DMS114 treated with DMSO at 0.1 percent for 48 hours (cell line): ENCODE measurements around the gene SGPL1.
"Not testable (repeated sequence)": the region's sequence is repeated elsewhere in the genome, so short reads cannot be mapped to it uniquely, and the experiment has no call there.

Source experiments
- DNase-seq: peaks from one replicate; lab custom pipeline; 2025; ENCODE audit not compliant: unreplicated experiment; lab: John Stamatoyannopoulos, UW

The SGPL1 gene

GRCh38 chr10:70843333-70843732 is 27.6 kb downstream of the SGPL1 start:
- no peak for DNase-seq

GRCh38 chr10:70843776-70844489 is 28.2 kb downstream of the SGPL1 start:
- DNase-seq: no peak

GRCh38 chr10:70845256-70845655 is 29.5 kb downstream of the SGPL1 start:
- no peak for DNase-seq

GRCh38 chr10:70845816-70846215 is 30.1 kb downstream of the SGPL1 start:
- DNase-seq: no peak

- no peak for DNase-seq
Observed at GRCh38 chr10:70846795-70847194, 31.0 kb downstream of the SGPL1 start.

GRCh38 chr10:70847659-70848360 is 32.1 kb downstream of the SGPL1 start:
- DNase-seq: no peak

- no peak for DNase-seq
Observed at GRCh38 chr10:70849582-70850016, 33.9 kb downstream of the SGPL1 start.

GRCh38 chr10:70850097-70850496 is 34.3 kb downstream of the SGPL1 start:
- no peak for DNase-seq

- DNase-seq: no peak
Observed at GRCh38 chr10:70851597-70852475, 36.1 kb downstream of the SGPL1 start.

GRCh38 chr10:70853038-70853437 is 37.3 kb downstream of the SGPL1 start:
- no peak for DNase-seq

GRCh38 chr10:70853457-70853856 is 37.7 kb downstream of the SGPL1 start:
- DNase-seq: no peak

GRCh38 chr10:70856454-70856853 is 40.7 kb downstream of the SGPL1 start:
- no peak for DNase-seq

GRCh38 chr10:70858759-70859158 is 43.0 kb downstream of the SGPL1 start:
- DNase-seq: no peak

GRCh38 chr10:70861495-70862197 is 45.9 kb downstream of the SGPL1 start:
- not testable (repeated sequence) for DNase-seq

GRCh38 chr10:70863470-70864160 is 47.9 kb downstream of the SGPL1 start:
- no peak for DNase-seq

- no peak for DNase-seq
Observed at GRCh38 chr10:70864935-70865334, 49.2 kb downstream of the SGPL1 start.

- no peak for DNase-seq
Observed at GRCh38 chr10:70866424-70866823, 50.7 kb downstream of the SGPL1 start.

- DNase-seq: no peak
Observed at GRCh38 chr10:70872291-70872690, 56.5 kb downstream of the SGPL1 start.

GRCh38 chr10:70874061-70874460 is 58.3 kb downstream of the SGPL1 start:
- DNase-seq: no peak

GRCh38 chr10:70879207-70879606 is 63.5 kb downstream of the SGPL1 start:
- no peak for DNase-seq
